SIG-M5 treated with dmso at 0.1 percent for 504 hours (cell line): ENCODE data around the gene CENPV.
"Not testable (repeated sequence)": the region's sequence is repeated elsewhere in the genome, so short reads cannot be mapped to it uniquely, and the experiment has no call there.

Experiments
- DNase-seq: peaks from one replicate; lab custom pipeline; 2025; ENCODE audit not compliant: unreplicated experiment; lab: John Stamatoyannopoulos, UW

Gene CENPV

GRCh38 chr17:16353317-16354174 lies at the start of gene CENPV:
Gene CENPV, minus strand, starts transcription at chr17:16353469. Its CDS starts 33 bp downstream, at chr17:16353436.
- no peak for DNase-seq

GRCh38 chr17:16398270-16399267 lies 45.3 kb upstream of the CENPV start:
- no peak for DNase-seq

- DNase-seq: not testable (repeated sequence)
Measured at GRCh38 chr17:16396693-16397092, 43.4 kb upstream of the CENPV start.

- not testable (repeated sequence) for DNase-seq
Measured at GRCh38 chr17:16395887-16396286, 42.6 kb upstream of the CENPV start.

- DNase-seq: not testable (repeated sequence)
Measured at GRCh38 chr17:16392491-16392890, 39.2 kb upstream of the CENPV start.

GRCh38 chr17:16391451-16391850 lies 38.2 kb upstream of the CENPV start:
- DNase-seq: no peak

GRCh38 chr17:16386126-16386507 lies 32.8 kb upstream of the CENPV start:
- not testable (repeated sequence) for DNase-seq

GRCh38 chr17:16384557-16384956 lies 31.3 kb upstream of the CENPV start:
- no peak for DNase-seq

GRCh38 chr17:16383772-16384287 lies 30.6 kb upstream of the CENPV start:
- no peak for DNase-seq

GRCh38 chr17:16383216-16383615 lies 29.9 kb upstream of the CENPV start:
- no peak for DNase-seq

GRCh38 chr17:16381496-16381820 lies 28.2 kb upstream of the CENPV start:
- DNase-seq: no peak

GRCh38 chr17:16380640-16381495 lies 27.6 kb upstream of the CENPV start, which contains the start of gene UBB:
Gene UBB, plus strand, starts transcription at chr17:16381091. Its CDS starts 817 bp downstream, at chr17:16381908.
- DNase-seq: peak; percentile 94

- no peak for DNase-seq
Measured at GRCh38 chr17:16379654-16380053, 26.4 kb upstream of the CENPV start.

- no peak for DNase-seq
Measured at GRCh38 chr17:16378636-16379282, 25.5 kb upstream of the CENPV start.

- DNase-seq: no peak
Measured at GRCh38 chr17:16377941-16378341, 24.7 kb upstream of the CENPV start.

GRCh38 chr17:16374146-16374938 lies 21.1 kb upstream of the CENPV start:
- no peak for DNase-seq

- DNase-seq: no peak
Measured at GRCh38 chr17:16371742-16372141, 18.5 kb upstream of the CENPV start.

- DNase-seq: no peak
Measured at GRCh38 chr17:16364625-16365024, 11.4 kb upstream of the CENPV start.
